GM19043 (cell line): ENCODE measurements around the gene STAG1.
"Not testable (repeated sequence)": the region's sequence is repeated elsewhere in the genome, so short reads cannot be mapped to it uniquely, and the experiment has no call there.

ENCODE experiments used
- ATAC-seq: cut with Tn5 transposase; IDR thresholded peaks from one replicate; pipeline ENCODE4 v1.9.1; 2021; ENCODE audit warnings: low read depth; ENCODE audit not compliant: unreplicated experiment

STAG1 gene

DNA sequence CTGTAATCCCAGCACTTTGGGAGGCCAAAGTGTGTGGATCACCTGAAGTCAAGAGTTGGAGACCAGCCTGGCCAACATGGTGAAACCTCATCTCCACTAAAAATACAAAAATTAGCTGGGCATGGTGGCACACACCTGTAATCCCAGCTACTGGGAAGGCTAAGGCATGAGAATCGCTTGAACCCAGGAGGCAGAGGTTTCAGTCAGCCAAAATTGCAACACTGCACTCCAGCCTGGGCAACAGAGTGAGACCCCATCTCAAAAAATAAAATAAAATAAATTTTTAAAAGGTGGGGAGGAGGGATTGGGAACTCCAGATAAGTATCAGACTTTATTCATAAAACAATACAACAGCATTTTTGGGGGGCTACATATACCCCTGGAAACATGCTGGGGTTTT, 42.4 kb downstream of the STAG1 start:
- ATAC-seq = not testable (repeated sequence)

DNA sequence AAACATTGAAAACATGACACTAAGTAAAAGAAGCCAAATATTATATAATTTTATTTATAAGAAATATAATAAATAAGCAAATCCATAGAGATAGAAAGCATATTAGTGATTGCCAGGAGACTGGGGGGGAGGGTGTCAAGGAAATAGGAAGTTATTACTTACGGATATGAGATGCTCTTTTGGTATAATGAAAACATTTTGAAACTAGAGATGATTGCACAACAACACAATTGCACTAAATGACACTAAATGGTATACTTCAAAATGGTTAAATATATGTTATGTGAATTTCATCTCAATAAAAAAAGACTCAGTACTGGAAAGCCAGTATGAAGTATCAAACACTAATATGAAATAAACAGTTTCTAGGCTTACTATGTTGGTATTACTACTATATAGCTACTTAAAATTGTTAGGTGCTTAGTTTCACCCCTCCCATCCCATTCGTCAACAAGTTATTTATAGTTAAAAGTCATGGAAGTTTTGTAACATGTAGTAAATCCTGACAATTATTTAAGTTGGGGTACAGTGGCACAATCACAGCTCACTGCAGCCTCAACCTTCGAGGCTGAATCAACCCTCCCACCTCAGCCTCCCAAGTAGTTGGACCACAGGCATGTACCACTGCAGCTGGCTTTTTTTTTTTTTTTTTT, 43.7 kb downstream of the STAG1 start:
- ATAC-seq = no peak

DNA sequence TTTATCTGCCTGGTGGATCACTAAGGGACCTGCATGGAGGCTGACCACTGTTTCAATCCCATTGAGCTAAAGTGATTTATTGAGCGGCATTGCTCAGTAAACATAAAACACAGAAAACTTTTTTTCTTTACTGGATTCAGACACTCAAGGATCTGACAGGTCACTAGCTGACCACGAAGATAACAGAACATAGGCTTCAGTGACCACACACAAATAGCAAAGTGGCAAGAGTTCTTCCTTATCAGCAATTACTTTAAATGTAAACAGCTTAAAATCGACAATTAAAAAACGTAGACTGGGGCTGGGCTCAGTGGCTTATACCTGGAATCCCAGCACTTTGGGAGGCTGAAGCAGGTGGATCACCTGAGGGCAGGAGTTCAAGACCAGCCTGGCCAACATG, 48.7 kb downstream of the STAG1 start:
- ATAC-seq = no peak

DNA sequence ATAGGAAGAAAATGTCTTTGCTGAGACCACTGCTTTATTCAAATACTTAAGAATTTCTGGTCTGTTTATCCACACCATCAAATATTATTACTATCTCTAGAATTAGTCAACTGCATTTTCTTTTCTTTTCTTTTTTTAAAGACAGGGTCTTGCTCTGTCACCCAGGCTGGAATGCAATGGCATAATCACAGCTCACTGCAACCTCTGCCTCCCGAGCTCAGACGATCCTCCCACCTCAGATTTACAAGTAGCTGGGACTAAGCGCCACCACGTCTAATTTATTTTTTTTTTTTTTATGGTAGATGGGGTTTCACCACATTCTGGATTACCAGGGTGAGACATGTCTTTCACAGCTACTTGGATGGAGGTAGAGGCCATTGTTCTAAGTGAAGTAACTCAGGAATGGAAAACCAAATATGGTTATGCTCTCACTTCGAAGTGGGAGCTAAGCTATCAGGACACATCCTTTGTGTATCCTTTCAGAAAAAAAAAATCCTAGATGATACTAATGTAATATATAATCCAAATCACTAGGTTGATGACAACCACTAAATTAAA, 52.8 kb downstream of the STAG1 start:
- no peak for ATAC-seq

DNA sequence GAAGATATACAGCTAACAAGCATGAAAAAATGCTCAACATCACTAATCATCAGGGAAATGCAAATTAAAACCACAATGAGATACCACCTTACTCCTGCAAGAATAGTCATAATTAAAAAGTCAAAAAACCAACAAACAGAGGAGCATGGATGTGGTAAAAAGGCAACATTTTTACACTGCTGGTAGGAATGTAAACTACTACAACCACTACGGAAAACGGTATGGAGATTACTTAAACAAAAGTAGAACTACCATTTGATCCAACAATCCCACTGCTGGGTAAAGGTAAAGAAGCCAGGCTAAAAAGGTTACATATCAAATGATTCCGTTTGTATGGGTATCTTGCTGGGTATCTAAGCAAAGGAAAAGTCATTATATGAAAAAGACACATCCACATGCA, 53.8 kb downstream of the STAG1 start:
- ATAC-seq = no peak

DNA sequence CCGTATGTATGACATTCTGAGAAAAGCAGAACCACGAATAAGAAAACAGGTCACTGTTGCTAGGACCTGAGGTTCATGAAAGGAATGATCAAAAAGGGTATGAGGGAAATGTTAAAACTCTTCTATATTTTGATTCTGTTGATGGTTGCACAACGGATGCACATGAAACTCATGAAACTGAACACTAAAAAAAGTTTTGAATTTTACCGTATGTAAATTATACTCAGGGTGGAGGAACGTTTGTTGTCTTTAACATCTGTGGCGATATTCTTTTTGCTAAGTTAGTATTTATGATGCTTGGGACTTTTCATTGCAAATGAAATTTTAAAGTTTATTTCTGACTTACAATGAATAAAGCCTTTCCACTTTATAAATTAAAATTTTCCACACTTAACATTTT, 55.4 kb downstream of the STAG1 start:
- no peak for ATAC-seq

DNA sequence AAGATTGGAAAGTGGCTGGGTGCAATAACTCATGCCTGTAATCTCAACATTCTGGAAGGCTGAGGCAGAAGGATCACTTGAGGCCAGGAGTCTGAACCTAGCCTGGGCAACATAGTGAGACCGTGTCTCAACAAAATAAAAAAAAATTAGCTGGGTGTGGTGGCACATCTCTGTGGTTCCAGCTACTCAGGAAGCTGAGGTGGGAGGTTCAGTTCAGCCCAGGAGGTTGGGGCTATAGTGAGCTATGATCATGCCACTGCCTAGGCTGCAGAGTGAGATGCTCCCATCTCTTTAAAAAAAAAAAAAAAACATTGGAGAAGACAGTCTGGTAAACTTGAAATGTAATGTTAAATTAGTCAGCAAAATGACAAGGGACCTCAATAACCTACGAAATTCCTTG, 57.9 kb downstream of the STAG1 start:
- ATAC-seq = no peak

DNA sequence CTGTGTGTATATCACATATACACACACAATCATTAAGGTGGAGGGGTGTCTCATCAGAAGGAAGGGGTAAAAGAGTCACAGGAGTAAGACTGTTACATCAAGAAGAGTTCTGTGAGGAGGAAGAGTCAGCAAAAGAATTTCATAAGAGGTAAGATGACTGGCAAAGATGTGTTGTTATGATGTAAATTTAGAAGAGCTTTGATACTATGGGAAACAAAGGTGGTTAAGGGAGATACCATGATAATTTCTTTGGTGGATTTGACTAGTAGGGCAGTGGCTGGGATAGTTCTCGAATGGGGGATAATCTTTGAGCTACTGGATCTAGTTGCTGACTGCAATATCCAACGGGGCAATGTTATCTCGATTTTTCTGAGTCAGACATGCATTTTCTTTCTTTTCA, 61.6 kb downstream of the STAG1 start:
- no peak for ATAC-seq

DNA sequence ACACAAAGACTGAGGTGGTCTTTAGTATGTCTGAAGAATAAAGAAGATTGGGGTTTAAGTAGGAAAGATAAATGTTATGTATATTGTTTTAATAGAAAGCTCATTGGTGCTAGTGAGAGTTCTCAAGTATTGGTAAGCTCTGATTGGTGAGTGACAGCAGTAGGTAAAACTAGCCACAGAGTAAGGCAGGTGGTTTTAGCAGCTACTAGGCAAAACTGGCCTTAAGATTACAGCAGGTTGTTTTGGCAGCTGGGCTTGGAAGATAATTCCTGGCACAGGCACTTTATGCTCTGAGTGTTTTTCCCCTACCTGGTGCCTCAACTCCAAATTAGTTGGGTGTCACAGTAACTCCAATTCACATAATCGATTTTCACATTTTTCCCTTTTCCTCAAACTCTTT, 66.3 kb downstream of the STAG1 start:
- no peak for ATAC-seq

DNA sequence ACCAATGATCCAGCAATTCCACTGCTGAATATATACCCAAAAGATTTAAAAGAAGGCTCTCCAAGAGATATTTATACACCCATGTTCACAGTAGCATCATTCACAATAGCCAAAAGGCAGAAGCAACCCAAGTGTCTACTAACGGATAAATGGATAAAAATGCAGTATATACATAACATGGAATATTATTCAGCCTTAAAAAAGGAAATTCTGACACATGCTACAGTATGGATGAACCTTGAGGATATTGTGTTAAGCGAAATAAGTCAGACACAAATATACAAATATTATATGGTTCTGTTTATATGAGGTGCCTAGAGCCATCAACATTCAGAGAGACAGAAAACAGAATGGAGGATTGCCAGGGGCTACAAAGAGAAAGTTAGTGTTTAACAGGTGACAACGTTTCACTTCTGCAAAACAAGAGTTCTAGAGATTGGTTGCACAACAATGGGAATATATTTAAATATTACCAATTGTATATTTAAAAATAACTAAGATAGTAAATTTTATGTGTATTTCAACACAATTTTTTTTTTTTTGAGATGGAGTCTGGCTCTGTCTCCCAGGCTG, 69.4 kb downstream of the STAG1 start:
- no peak for ATAC-seq

DNA sequence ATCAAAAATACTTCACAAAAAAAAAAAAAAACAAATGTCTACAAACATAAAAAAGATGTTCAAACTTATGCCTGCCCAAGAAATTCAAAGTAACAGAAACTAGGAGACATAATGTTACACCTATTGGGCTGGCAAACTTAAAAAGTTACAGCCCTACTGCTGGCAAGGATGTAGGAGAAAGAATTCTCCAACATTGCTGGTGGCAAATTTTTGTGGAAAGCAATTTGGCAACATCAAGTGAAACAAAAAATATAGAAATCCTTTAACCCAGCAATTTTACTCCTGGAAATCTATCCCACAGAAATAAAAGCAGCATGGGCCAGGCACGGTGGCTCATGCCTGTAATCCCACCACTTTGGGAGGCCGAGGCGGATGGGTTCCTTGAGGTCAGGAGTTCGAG, 73.2 kb downstream of the STAG1 start:
- no peak for ATAC-seq

DNA sequence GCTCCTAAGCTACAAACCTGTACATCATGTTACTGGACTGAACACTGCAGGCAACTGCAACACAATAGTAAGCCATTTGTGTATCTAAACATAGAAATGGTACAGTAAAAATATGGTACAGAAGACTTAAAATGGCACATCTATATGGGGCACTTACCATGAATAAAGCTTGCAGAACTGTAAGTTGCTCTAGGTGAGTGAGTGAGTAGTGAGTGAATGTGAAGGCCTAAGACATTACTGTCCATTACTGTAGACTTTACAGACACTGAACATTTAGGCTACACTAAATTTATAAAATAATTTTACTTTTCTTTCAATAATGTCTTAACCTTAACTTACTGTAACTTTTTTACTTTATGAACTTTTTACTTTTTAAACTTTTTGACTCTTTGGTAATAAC, 76.2 kb downstream of the STAG1 start:
- ATAC-seq = no peak

DNA sequence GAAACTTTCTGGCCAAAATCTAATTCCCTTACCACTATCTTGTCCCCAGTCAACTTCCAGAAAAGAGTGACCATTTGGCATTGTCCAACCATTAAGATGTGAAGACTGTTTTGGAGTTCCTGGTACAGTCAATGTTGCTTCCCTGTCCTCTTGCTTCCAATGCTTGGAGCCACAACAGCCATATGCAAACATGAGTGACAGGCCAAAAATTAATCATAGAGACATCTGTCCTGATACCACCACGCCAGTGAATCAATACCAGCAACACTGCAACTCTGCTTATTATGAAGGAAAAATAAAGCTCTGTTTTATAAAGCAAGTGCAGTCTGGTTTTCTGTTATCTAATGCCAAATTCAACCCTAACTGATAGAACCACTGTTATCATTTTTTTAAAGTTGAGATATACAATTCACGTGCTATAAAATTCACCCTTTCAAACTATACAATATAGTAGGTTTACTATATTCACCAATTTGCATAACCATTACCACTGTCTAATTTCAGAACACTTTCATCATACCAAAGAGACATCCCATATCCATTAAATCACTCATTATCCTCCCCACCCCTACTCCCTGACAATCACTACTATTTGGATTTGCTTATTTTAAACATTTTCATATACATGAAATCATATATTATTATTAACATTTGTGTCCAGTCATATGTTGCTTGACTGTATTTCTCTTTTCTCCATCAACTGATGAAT, 76.9 kb downstream of the STAG1 start:
- no peak for ATAC-seq

DNA sequence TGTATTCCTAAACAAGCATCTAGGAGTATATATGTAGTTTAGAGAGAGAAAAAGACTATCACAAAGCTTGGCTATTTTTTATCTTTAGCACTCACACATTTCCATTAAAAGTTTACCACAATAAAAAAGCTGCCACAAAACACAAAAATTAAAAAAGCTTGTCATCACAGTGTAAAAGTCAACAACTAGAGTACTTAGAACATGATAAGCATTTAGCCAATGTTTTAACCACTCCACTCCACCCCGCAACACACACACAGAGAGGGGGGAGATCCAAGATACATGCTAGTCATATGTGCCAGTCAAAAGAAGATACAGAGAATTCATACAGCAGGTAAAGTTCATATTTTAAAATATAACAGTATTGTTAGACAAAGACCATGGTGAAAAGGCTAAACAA, 79.7 kb downstream of the STAG1 start:
- ATAC-seq = no peak

DNA sequence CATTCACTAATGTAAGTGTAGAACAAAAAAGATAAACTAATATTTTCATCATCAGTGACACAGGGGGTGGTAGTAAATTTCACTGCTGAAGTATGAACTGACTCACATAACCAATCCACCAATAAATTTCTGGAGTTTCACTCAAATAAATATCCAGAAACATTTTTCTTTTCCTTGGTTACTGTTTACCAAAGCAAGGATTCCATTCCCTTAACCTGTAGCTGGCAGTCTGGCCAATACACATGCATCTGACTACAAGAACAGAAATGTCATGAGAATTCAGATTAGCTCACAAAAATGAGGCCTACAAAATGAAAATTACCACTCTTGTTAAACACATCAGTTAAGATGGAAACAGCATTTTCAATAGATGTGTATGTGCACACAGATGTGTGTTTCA, 80.3 kb downstream of the STAG1 start:
- no peak for ATAC-seq

DNA sequence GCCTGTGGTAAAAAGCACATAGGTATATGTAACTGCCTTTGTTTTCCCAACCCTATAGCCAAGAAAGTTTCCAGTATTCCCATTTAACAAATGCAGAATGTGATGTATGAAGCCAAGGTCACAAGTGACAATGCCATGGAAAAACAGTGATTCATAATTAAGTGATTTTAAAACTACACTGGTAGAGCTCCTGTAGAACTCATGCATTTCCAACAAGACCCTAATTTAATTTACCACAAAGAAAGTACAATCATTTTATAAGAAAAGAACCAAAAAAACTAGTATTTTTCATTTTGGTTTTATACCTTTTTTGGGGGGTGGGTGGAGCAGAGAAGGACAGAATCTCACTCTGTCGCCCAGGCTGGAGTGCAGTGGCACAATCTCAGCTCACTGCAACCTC, 82.0 kb downstream of the STAG1 start:
- ATAC-seq = no peak

DNA sequence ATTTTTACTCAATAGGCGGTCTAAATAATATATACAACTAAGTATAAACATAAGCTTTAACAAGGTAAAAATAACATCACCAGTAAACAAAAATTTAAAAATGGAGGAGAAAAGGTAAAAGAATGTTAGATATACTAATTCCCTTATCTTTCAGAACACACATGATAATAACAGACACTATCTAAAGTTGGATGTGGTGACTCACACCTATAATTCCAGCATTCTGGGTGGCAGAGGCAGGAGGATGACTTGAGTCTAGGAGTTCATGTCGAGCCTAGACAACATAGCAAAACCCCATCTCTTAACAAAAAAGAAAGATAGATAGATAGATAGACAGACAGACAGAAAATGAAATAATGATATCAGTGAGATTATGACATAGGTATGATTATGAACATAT, 85.1 kb downstream of the STAG1 start:
- no peak for ATAC-seq

DNA sequence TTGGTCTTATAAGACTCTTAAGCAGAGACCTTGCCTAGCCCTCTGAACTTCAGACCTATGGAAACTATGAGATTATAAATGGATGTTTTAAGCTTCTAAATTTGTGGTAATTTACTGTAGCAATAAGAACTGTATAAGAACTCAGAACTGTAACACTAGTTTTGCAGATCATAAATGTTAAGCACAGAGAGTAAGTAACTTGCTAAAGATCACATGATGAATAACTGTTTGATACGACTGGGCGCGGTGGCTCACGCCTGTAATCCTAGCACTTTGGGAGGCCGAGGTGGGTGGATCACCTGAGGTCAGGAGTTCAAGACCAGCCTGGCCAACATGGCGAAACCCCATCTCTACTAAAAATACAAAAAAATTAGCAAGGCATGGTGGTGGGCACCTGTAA, 85.9 kb downstream of the STAG1 start:
- not testable (repeated sequence) for ATAC-seq

DNA sequence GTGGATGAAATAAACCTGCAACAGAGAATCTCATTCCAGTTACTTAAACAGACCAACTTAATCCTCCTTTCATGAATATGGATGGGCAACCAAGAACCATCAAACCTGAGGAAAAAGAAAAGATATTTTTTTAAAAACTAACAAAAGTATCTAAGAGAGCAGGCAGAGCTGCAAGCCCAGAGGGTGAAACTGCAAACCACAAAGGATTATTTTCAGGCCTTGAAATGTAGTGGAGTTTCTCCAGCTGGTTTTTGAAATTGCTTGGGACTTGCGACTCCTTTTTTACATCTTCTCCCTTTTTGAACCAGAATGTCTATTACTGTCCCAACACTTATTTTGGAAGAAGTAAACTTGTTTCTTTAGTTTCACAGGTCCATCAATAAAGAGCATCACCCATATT, 87.4 kb downstream of the STAG1 start:
- ATAC-seq = no peak

DNA sequence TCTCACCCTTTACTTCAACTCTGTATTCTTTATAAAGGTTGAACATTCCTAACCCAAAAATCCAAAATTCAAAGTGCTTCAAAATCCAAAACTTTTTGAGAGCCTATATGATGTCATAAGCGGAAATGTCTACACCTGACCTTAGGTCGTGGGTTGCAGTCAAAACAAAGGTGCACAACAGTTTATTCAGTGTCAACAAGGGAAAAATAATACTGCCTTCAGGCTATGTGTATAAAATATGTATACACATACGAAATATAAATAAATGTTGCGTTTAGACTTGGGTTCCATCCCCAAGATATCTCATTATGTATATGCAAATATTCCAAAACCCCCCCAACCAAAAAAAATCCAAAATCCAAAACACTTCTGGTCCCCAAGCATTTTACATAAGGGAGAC, 90.9 kb downstream of the STAG1 start:
- ATAC-seq = no peak

DNA sequence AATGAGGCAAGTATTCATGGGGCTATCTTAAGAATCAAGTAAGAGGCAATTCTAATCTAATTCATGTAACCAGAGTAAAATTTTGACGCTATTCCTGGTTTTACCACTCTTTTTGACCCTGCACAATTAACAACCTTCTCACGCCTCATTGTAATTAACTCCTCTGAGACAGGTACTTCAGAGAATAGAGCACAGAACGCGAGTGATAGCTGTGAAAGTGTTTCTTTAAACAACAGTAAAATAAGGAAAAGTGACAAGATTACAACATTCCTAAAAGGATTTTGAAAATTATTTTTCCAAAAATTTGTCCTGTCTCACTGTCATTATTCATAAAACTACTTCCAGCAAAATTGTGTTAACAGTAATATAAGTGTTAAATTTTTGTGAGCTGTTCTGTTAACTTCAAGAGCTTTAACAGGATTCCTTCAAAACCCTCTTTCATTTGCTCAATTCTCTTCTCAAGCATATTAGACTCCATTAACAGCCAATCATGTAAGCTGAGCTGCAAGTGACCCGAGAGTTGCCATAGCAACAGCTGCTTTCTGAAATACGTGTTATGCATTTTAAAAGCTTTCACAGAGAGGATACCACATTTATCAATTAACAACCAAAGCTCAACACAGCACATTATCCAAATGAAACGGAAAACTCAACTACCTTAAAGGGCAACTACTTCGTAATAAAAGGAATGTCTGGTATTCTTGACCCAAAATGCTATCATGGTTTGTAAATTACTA, 93.1 kb downstream of the STAG1 start:
- no peak for ATAC-seq
